Measurements from ENCODE around the gene GABRA5.

GABRA5 gene

GRCh38 chr15:26910715-26911114 lies 43.9 kb downstream of the GABRA5 start:
- no peaks in the 10 kb centered on the region for H3K4me1 Mint-ChIP-seq
- H3K4me3 Mint-ChIP-seq, result no peak overlapping the region
- H3K27ac Mint-ChIP-seq, result peak overlapping the region; percentile 29
- DNase-seq, result no peak
- peaks cover 18% of the 10 kb centered on the region for H3K9me3 Mint-ChIP-seq
- peaks cover 10% of the 10 kb centered on the region for H3K27me3 Mint-ChIP-seq (ENCODE audit: low read depth, poor library complexity)
- no peak for TF ChIP-seq CTCF (IDR thresholded peaks at IDR 0.05)
- no peaks in the 10 kb centered on the region for H3K36me3 Mint-ChIP-seq (ENCODE audit: low read depth)

- no peak for TF ChIP-seq CTCF (IDR thresholded peaks at IDR 0.05)
- DNase-seq, result no peak
- H3K4me1 Mint-ChIP-seq, result no peaks in the 10 kb centered on the region
- no peak overlapping the region for H3K27ac Mint-ChIP-seq
- H3K36me3 Mint-ChIP-seq (ENCODE audit: low read depth), result no peaks in the 10 kb centered on the region
- no peak overlapping the region for H3K4me3 Mint-ChIP-seq
- peaks cover 8% of the 10 kb centered on the region for H3K9me3 Mint-ChIP-seq
- peaks cover 11% of the 10 kb centered on the region for H3K27me3 Mint-ChIP-seq (ENCODE audit: low read depth, poor library complexity)
Measured at GRCh38 chr15:26921433-26921832, 54.6 kb downstream of the GABRA5 start.

GRCh38 chr15:26926081-26926480 lies 59.2 kb downstream of the GABRA5 start:
- peaks cover 13% of the 10 kb centered on the region for H3K27me3 Mint-ChIP-seq (ENCODE audit: low read depth, poor library complexity)
- peaks cover 4% of the 10 kb centered on the region for H3K4me1 Mint-ChIP-seq
- no peaks in the 10 kb centered on the region for H3K36me3 Mint-ChIP-seq (ENCODE audit: low read depth)
- no peak overlapping the region for H3K4me3 Mint-ChIP-seq
- peaks cover 7% of the 10 kb centered on the region for H3K9me3 Mint-ChIP-seq
- H3K27ac Mint-ChIP-seq, result no peak overlapping the region
- no peak for TF ChIP-seq CTCF (IDR thresholded peaks at IDR 0.05)
- DNase-seq, result no peak

GRCh38 chr15:26928051-26928450 lies 61.2 kb downstream of the GABRA5 start:
- no peak for TF ChIP-seq CTCF (IDR thresholded peaks at IDR 0.05)
- no peak for DNase-seq
- Mint-ChIP-seq H3K4me1 (peaks cover 4% of the 10 kb centered on the region), H3K36me3 (ENCODE audit: low read depth) (no peaks in the 10 kb centered on the region), H3K27ac (no peak overlapping the region), H3K9me3 (peaks cover 5% of the 10 kb centered on the region), H3K4me3 (no peak overlapping the region), H3K27me3 (ENCODE audit: low read depth, poor library complexity) (peaks cover 13% of the 10 kb centered on the region)

GRCh38 chr15:26929588-26929987 lies 62.7 kb downstream of the GABRA5 start:
- no peak overlapping the region for H3K4me3 Mint-ChIP-seq
- no peaks in the 10 kb centered on the region for H3K36me3 Mint-ChIP-seq (ENCODE audit: low read depth)
- peaks cover 5% of the 10 kb centered on the region for H3K9me3 Mint-ChIP-seq
- peaks cover 4% of the 10 kb centered on the region for H3K4me1 Mint-ChIP-seq
- no peak overlapping the region for H3K27ac Mint-ChIP-seq
- DNase-seq, result no peak
- no peak for TF ChIP-seq CTCF (IDR thresholded peaks at IDR 0.05)
- peaks cover 8% of the 10 kb centered on the region for H3K27me3 Mint-ChIP-seq (ENCODE audit: low read depth, poor library complexity)

- Mint-ChIP-seq H3K4me3 (no peak overlapping the region), H3K4me1 (peaks cover 28% of the 10 kb centered on the region), H3K9me3 (peaks cover 5% of the 10 kb centered on the region), H3K27ac (no peak overlapping the region), H3K36me3 (ENCODE audit: low read depth) (no peaks in the 10 kb centered on the region), H3K27me3 (ENCODE audit: low read depth, poor library complexity) (peaks cover 13% of the 10 kb centered on the region)
- no peak for TF ChIP-seq CTCF (IDR thresholded peaks at IDR 0.05)
- DNase-seq, result no peak
Measured at GRCh38 chr15:26934848-26935247, 68.0 kb downstream of the GABRA5 start.

Measured in nephron progenitor cell (in vitro differentiated cells).